Chondrocyte (in vitro differentiated cells): ENCODE data around the gene JUP. TPM values are rescaled to one million over a fixed set of nuclear protein-coding genes. Genes with fewer than 3 reads are reported as not detected.

Experiments used
- DNase-seq: peaks from one replicate; pipeline ENCODE4 v3.0.0; 2021; ENCODE audit warnings: mixed read lengths, low spot score
- H3K27ac Mint-ChIP-seq: one replicate; pipeline ENCODE4 v1.8.0; 2021; ENCODE audit warnings: mild to moderate bottlenecking, moderate library complexity, mixed read lengths; ENCODE audit not compliant: unreplicated experiment
- H3K27me3 Mint-ChIP-seq: 2 replicates; pipeline ENCODE4 v1.8.0; 2021; ENCODE audit warnings: low read depth, mixed read lengths
- H3K36me3 Mint-ChIP-seq: 2 replicates; pipeline ENCODE4 v1.8.0; 2021; ENCODE audit warnings: low read depth, mixed read lengths
- H3K4me1 Mint-ChIP-seq: 2 replicates; pipeline ENCODE4 v1.8.0; 2021; ENCODE audit warnings: low read depth, mild to moderate bottlenecking, mixed read lengths
- H3K4me3 Mint-ChIP-seq: one replicate; pipeline ENCODE4 v1.8.0; 2021; ENCODE audit warnings: mild to moderate bottlenecking, moderate library complexity, mixed read lengths; ENCODE audit not compliant: unreplicated experiment
- H3K9me3 Mint-ChIP-seq: 2 replicates; pipeline ENCODE4 v1.8.0; 2021; ENCODE audit warnings: low read depth, mixed read lengths
- CTCF ChIP-seq: fragments of 200-600 bp; sonication (generic); IDR thresholded peaks from 2 replicates; pipeline ENCODE4 v1.5.0; 2021; ENCODE audit warnings: antibody characterized with exemption, mild to moderate bottlenecking, moderate library complexity
- total RNA-seq: library from RNA; stranded (reverse); gene quantifications from 3 replicates; pipeline ENCODE4 v1.2.1, GENCODE V29; 2021

The JUP gene
- total RNA-seq, 1 donor from 2014 or later, result 18.8 TPM

GRCh38 chr17:41772586-41773189 lies 13.8 kb downstream of the JUP start:
- Mint-ChIP-seq H3K9me3 (no peaks in the 10 kb centered on the region), H3K4me3 (no peak overlapping the region), H3K4me1 (peaks cover 36% of the 10 kb centered on the region), H3K27me3 (no peaks in the 10 kb centered on the region), H3K27ac (peak overlapping the region; percentile 5), H3K36me3 (peaks cover 2% of the 10 kb centered on the region)
- TF ChIP-seq CTCF, result no peak
- DNase-seq, result no peak

- Mint-ChIP-seq H3K4me1 (peaks cover 32% of the 10 kb centered on the region), H3K27ac (no peak overlapping the region), H3K27me3 (no peaks in the 10 kb centered on the region), H3K36me3 (peaks cover 4% of the 10 kb centered on the region), H3K9me3 (no peaks in the 10 kb centered on the region), H3K4me3 (no peak overlapping the region)
- DNase-seq, result no peak
- no peak for TF ChIP-seq CTCF
These were observed 14.3 kb downstream of the JUP start for GRCh38 chr17:41772218-41772585.

DNA sequence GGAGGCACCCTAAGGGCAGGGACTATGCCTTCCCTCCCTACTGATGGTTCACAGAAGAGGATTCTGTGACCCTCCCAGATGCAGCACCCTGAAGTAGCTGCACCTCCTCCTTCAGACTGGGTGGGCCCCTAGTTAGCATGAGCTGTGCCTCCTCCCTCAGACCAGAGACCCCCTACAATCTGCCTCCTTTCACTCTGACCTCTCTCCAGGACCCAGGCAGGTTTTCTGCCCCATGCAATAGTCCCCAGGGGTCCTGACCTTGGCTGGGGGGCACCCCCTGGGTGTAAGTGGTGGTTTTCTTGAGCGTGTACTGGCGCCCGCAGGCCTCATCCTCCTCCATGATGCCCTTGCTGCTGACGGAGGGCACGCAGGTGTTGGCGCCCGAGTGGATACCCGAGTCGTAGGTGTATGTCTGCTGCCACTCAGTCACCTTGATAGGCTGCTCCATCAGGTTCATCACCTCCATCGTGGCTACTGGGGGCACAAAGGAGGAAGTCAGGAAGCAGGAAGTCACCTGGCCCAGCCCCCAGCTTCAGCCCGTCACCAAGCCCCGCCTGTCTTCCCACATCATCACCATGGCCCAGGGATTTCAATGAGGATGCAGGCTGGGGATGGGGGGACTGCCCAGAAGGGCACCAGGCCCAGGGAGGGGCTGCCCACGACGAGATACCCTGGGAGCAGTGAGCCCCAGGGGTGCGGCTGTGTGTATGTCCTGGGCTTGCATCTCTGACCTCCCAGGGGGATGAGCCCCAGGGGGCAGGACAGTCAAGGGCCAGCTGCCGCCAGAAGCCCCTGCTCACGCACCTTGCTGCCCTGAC lies 14.9 kb downstream of the JUP start:
- H3K36me3 Mint-ChIP-seq, result peaks cover 5% of the 10 kb centered on the region
- no peak overlapping the region for H3K4me3 Mint-ChIP-seq
- no peak overlapping the region for H3K27ac Mint-ChIP-seq

DNA sequence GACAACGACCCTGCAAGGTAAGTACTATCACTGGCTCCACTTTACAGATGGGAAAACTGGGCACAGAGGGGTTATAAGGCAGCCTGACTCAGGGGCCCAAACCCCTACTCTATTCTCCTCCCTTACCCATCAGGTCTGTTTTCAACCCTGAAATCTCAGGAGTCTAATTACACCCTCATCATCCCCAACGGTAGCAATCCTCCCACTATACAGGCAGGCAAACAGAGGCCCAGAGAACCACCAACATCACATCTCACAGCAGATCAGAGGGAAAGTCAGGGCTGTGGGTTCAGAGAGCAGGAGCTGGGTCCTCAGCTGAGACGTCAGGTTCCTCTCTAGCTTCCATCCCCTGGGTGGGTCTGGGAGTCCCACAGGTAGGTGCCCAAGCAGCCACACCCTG lies 16.5 kb downstream of the JUP start:
- Mint-ChIP-seq H3K4me3 (no peak overlapping the region), H3K36me3 (peaks cover 8% of the 10 kb centered on the region), H3K27ac (no peak overlapping the region), H3K9me3 (no peaks in the 10 kb centered on the region), H3K4me1 (peaks cover 16% of the 10 kb centered on the region), H3K27me3 (no peaks in the 10 kb centered on the region)
- TF ChIP-seq CTCF, result no peak
- no peak for DNase-seq

More for the DNA sequence above, 14.9 kb downstream of the JUP start:
- peaks cover 28% of the 10 kb centered on the region for H3K4me1 Mint-ChIP-seq
- TF ChIP-seq CTCF, result no peak
- no peak for DNase-seq
- H3K9me3 Mint-ChIP-seq, result no peaks in the 10 kb centered on the region
- H3K27me3 Mint-ChIP-seq, result no peaks in the 10 kb centered on the region

GRCh38 chr17:41769346-41769862 lies 17.1 kb downstream of the JUP start:
- Mint-ChIP-seq H3K27me3 (no peaks in the 10 kb centered on the region), H3K4me3 (no peak overlapping the region), H3K4me1 (peaks cover 16% of the 10 kb centered on the region), H3K36me3 (peaks cover 8% of the 10 kb centered on the region), H3K27ac (no peak overlapping the region), H3K9me3 (no peaks in the 10 kb centered on the region)
- no peak for DNase-seq
- TF ChIP-seq CTCF, result no peak
